ENCODE measurements around the gene SLC43A3. TPM values are rescaled to one million over a fixed set of nuclear protein-coding genes. Genes with fewer than 3 reads are reported as not detected.

The SLC43A3 gene
- total and polyA plus RNA-seq, 9 of the 15 experiments (the other 6 are each of a cell fraction or from before 2014, with no cell fraction given), result 63.7 to 281 (median 139) TPM

DNA sequence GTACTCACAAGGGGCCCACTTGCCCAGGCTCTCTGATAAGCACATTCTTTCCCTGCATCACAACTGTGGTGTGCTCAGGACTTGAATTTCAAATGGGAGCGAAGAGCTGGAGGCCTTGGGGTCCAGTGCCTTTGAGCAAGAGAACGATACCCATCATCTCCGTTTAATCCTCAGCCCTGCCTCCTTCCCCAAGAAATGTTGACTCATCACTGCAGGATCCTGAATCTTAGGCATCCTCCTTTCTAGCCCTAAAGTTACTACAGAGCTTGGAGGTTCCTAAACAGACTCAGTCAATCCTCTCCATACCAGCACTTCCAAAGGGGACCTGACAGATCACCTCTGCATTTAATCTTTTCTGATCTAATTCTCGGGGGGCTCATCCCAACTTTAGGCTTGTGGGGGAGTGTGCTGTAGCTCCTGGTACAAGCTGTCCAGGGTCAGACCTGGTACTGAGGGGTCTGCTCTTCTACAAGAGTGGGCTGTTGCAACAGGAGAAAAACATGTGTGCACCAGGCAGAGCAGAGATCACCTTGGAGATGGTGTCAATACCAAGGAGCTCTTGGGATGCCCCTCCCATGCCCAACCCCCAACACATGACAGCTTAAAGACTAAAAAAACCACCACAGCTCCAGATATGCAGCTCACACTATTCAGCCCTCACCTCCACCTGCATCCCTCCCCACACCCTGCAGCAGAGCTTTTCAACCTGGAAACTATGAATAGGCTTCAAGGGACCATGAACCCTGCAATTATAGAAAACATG lies 32.5 kb downstream of the SLC43A3 start:
- H3K79me2 ChIP-seq (ENCODE audit: control insufficient read depth, insufficient read depth, low read length), result no peaks in the 10 kb centered on the region
- H3K27me3 ChIP-seq (ENCODE audit: control insufficient read depth in 2 of 2, insufficient read depth in 2 of 2, low read length in 2 of 2), result no peaks in the 10 kb centered on the region
- WGBS (ENCODE audit: insufficient coverage, low coverage, missing lambda C conversion rate), result 45% methylated on average over 4 of the region's 4 CpGs
- no peak overlapping the region for H3K27ac ChIP-seq (ENCODE audit: extremely low read depth, low read depth, low read length)
- peaks cover 44 to 66% of the 10 kb centered on the region in 2 experiments for H3K4me1 ChIP-seq (replicated peaks in 1 of 2; ENCODE audit: control insufficient read depth in 2 of 2, insufficient read depth in 2 of 2, low read length in 2 of 2)
- no peak overlapping the region for H3K9ac ChIP-seq (ENCODE audit: insufficient read depth in 1 of 2, low read depth in 2 of 2, low read length in 2 of 2)
- in situ Hi-C loops (cut with MboI), result no loop called here
- H3K4me2 ChIP-seq (ENCODE audit: insufficient read depth, low read length), result no peak overlapping the region
- POLR2A ChIA-PET, result interaction anchor here (0.6 to 3.3 kb wide), 5 partner anchors 8 to 35 kb away, joined by 3 to 15 read pairs (median 4); no protein-coding TSS in a partner anchor
- intact Hi-C loops (cut with micrococcal nuclease), result no loop called here
- peak in 1 of 4 experiments; percentile 36 for DNase-seq (ENCODE audit: extremely low read depth in 1 of 4, low spot score in 3 of 4)
- H2AFZ ChIP-seq (ENCODE audit: low read depth, low read length), result no peak overlapping the region
- CTCF ChIA-PET (ENCODE audit: low intra/inter-chr PET ratio), result no interaction called here
- no peaks in the 10 kb centered on the region for H3K9me1 ChIP-seq (ENCODE audit: control insufficient read depth, insufficient read depth, low read length)
- no peaks in the 10 kb centered on the region for H3K9me3 ChIP-seq (replicated peaks; ENCODE audit: control insufficient read depth, insufficient read depth, low read depth, low read length)
- BruUV-seq (replicated peaks), result no TSS peak
- no peaks in the 10 kb centered on the region for H3K36me3 ChIP-seq (ENCODE audit: control insufficient read depth, insufficient read depth, low read length)
- H4K20me1 ChIP-seq (replicated peaks; ENCODE audit: control insufficient read depth, insufficient read depth, low read length), result no peaks in the 10 kb centered on the region
- H3K4me3 ChIP-seq, result no peak overlapping the region
- FAIRE-seq, result no peak
- no peak for ATAC-seq
- TF ChIP-seq MAFG (tag; conservative IDR thresholded peaks at IDR 0.05) (peak; percentile 41), ZNF707 (CRISPR knock-in tag; conservative IDR thresholded peaks at IDR 0.05) (no peak), CTBP1 (IDR thresholded peaks at IDR 0.05; ENCODE audit: borderline replicate concordance) (0 out of 2 replicates have a peak, but pooled peaks have one; percentile 15), ESRRB (CRISPR knock-in tag; IDR thresholded peaks at IDR 0.05; ENCODE audit: borderline replicate concordance) (no peak), CEBPG (CRISPR knock-in tag; IDR thresholded peaks at IDR 0.05) (no peak), CEBPG (tag; conservative IDR thresholded peaks at IDR 0.05 in 1 of 2, IDR thresholded peaks at IDR 0.05 in 1 of 2) (no peak), HNRNPUL1 (IDR thresholded peaks at IDR 0.05; ENCODE audit: low read length) (no peak), CBX3 (IDR thresholded peaks at IDR 0.05; ENCODE audit: borderline replicate concordance in 1 of 2, low read length in 2 of 2) (no peak), ZNF316 (IDR thresholded peaks at IDR 0.05) (peak; percentile 72), ZNF511 (CRISPR knock-in tag; IDR thresholded peaks at IDR 0.05) (no peak), MAFF (IDR thresholded peaks at IDR 0.05; ENCODE audit: low read length) (peak; percentile 32; the same call in 1 of the 2 replicates), HOXB6 (CRISPR knock-in tag; IDR thresholded peaks at IDR 0.05; ENCODE audit: borderline replicate concordance) (no peak), MBD1 (CRISPR knock-in tag; IDR thresholded peaks at IDR 0.05) (no peak), ATF3 (IDR thresholded peaks at IDR 0.05) (peak; percentile 28; the same call in 1 of the 2 replicates), ATF3 (CRISPR knock-in tag; conservative IDR thresholded peaks at IDR 0.05) (no peak), SMARCB1 (IDR thresholded peaks at IDR 0.05; ENCODE audit: insufficient read length, low read depth) (no peak), ZC3H4 (CRISPR knock-in tag; IDR thresholded peaks at IDR 0.05; ENCODE audit: borderline replicate concordance) (no peak), KDM1A (IDR thresholded peaks at IDR 0.05) (no peak), POLR2A (conservative IDR thresholded peaks at IDR 0.05) (no peak), POU5F1 (IDR thresholded peaks at IDR 0.05; ENCODE audit: borderline replicate concordance, low read depth, low read length, partially characterized antibody) (no peak)

Data from K562 (cell line).